ENCODE results near the gene STT3B. TPM values are rescaled to one million over a fixed set of nuclear protein-coding genes. Genes with fewer than 3 reads are reported as not detected.

The STT3B gene
- total and polyA plus RNA-seq, 2 of the 13 experiments (the other 11 are each of a cell fraction or from before 2014, with no cell fraction given), result 85.0 to 205 TPM

GRCh38 chr3:31625358-31625757 lies 92.6 kb downstream of the STT3B start:
- no peaks in the 10 kb centered on the region for H3K79me2 ChIP-seq (ENCODE audit: insufficient read depth, low read length)
- POLR2A ChIA-PET, result no interaction called here
- no peaks in the 10 kb centered on the region for H3K27me3 ChIP-seq (ENCODE audit: control insufficient read depth in 1 of 2, insufficient read depth in 2 of 2, low read length in 2 of 2)
- ATAC-seq (no peak), FAIRE-seq (no peak), DNase-seq (ENCODE audit: low spot score) (no peak)
- no peak for TF ChIP-seq ZFP36L1 (CRISPR knock-in tag; IDR thresholded peaks at IDR 0.05)
- no peak for TF ChIP-seq CSRNP1 (CRISPR knock-in tag; IDR thresholded peaks at IDR 0.05)
- no TSS peak for BruUV-seq (replicated peaks)
- H4K20me1 ChIP-seq (ENCODE audit: insufficient read depth, low read length), result no peaks in the 10 kb centered on the region
- CTCF ChIA-PET (ENCODE audit: low intra/inter-chr PET ratio, low total read pairs), result no interaction called here
- in situ Hi-C loops (cut with HindIII; ENCODE audit: extremely low pct_ligation_motif_present, low pct_unique_long_range_greater_than_20kb), result no loop called here
- no peak overlapping the region for H3K27ac ChIP-seq (ENCODE audit: extremely low read length, insufficient read depth, low read length)
- intact Hi-C loops (cut with micrococcal nuclease; ENCODE audit: unreplicated experiment), result no loop called here
- no peak overlapping the region for H2AFZ ChIP-seq (ENCODE audit: low read length)
- H3K4me1 ChIP-seq (ENCODE audit: insufficient read depth, low read length), result no peaks in the 10 kb centered on the region
- peaks cover 10 to 49% of the 10 kb centered on the region in 2 experiments for H3K36me3 ChIP-seq (replicated peaks in 1 of 2; ENCODE audit: control insufficient read depth in 1 of 2, insufficient read depth in 2 of 2, low read length in 2 of 2)
- H3K9me3 ChIP-seq (ENCODE audit: low read length), result no peaks in the 10 kb centered on the region
- no peak overlapping the region for H3K4me3 ChIP-seq (replicated peaks in 1 of 3; ENCODE audit: insufficient read depth in 1 of 3, low read depth in 2 of 3, low read length in 3 of 3)
- WGBS (ENCODE audit: low lambda C conversion rate), result 97% methylated on average over 2 of the region's 2 CpGs
- no peak overlapping the region for H3K9ac ChIP-seq (ENCODE audit: insufficient read depth, low read depth, low read length)
- H3K4me2 ChIP-seq (ENCODE audit: low read depth, low read length), result no peak overlapping the region

- H3K9me3 ChIP-seq (ENCODE audit: low read length), result no peaks in the 10 kb centered on the region
- BruUV-seq (replicated peaks), result no TSS peak
- H3K27me3 ChIP-seq (ENCODE audit: control insufficient read depth in 1 of 2, insufficient read depth in 2 of 2, low read length in 2 of 2), result no peaks in the 10 kb centered on the region
- in situ Hi-C loops (cut with HindIII; ENCODE audit: extremely low pct_ligation_motif_present, low pct_unique_long_range_greater_than_20kb), result no loop called here
- ChIA-PET CTCF (ENCODE audit: low intra/inter-chr PET ratio, low total read pairs) (no interaction called here), POLR2A (no interaction called here)
- no peaks in the 10 kb centered on the region for H4K20me1 ChIP-seq (ENCODE audit: insufficient read depth, low read length)
- no peak overlapping the region for H3K4me3 ChIP-seq (replicated peaks in 1 of 3; ENCODE audit: insufficient read depth in 1 of 3, low read depth in 2 of 3, low read length in 3 of 3)
- intact Hi-C loops (cut with micrococcal nuclease; ENCODE audit: unreplicated experiment), result no loop called here
- peaks cover 9 to 55% of the 10 kb centered on the region in 2 experiments for H3K36me3 ChIP-seq (replicated peaks in 1 of 2; ENCODE audit: control insufficient read depth in 1 of 2, insufficient read depth in 2 of 2, low read length in 2 of 2)
- no peaks in the 10 kb centered on the region for H3K79me2 ChIP-seq (ENCODE audit: insufficient read depth, low read length)
- DNase-seq (ENCODE audit: low spot score), result no peak
- no peak for ATAC-seq
- H3K27ac ChIP-seq (ENCODE audit: extremely low read length, insufficient read depth, low read length), result no peak overlapping the region
- H3K4me1 ChIP-seq (ENCODE audit: insufficient read depth, low read length), result no peaks in the 10 kb centered on the region
- WGBS (ENCODE audit: low lambda C conversion rate), result 97% methylated on average over 5 of the region's 5 CpGs
- no peak overlapping the region for H3K9ac ChIP-seq (ENCODE audit: insufficient read depth, low read depth, low read length)
- TF ChIP-seq ZSCAN5A (CRISPR knock-in tag; IDR thresholded peaks at IDR 0.05; ENCODE audit: borderline replicate concordance), result no peak
- TF ChIP-seq BCL3 (CRISPR knock-in tag; IDR thresholded peaks at IDR 0.05), result no peak
- no peak for TF ChIP-seq ZZZ3 (CRISPR knock-in tag; IDR thresholded peaks at IDR 0.05; ENCODE audit: borderline replicate concordance)
- TF ChIP-seq ZNF749 (CRISPR knock-in tag; IDR thresholded peaks at IDR 0.05; ENCODE audit: borderline replicate concordance), result no peak
- no peak for TF ChIP-seq LBX2 (CRISPR knock-in tag; IDR thresholded peaks at IDR 0.05; ENCODE audit: borderline replicate concordance)
- no peak for TF ChIP-seq ZNF292 (CRISPR knock-in tag; IDR thresholded peaks at IDR 0.05; ENCODE audit: borderline replicate concordance, low read depth)
- no peak for TF ChIP-seq IRF2 (CRISPR knock-in tag; IDR thresholded peaks at IDR 0.05)
- no peak for TF ChIP-seq SKIL (CRISPR knock-in tag; IDR thresholded peaks at IDR 0.05; ENCODE audit: borderline replicate concordance)
- FAIRE-seq, result no peak
- H3K4me2 ChIP-seq (ENCODE audit: low read depth, low read length), result no peak overlapping the region
- no peak overlapping the region for H2AFZ ChIP-seq (ENCODE audit: low read length)
These were observed 96.3 kb downstream of the STT3B start for GRCh38 chr3:31629054-31629453.
